Uterus (tissue), 2 donors: ENCODE results near the gene EMID1.
"Not testable (repeated sequence)": the region's sequence is repeated elsewhere in the genome, so short reads cannot be mapped to it uniquely, and the experiment has no call there.

Experiments used
- CTCF ChIP-seq, 4 experiments: fragments of 200-600 bp in 2 of 4; fragments of 450-650 bp in 2 of 4; sonication (generic) in 2 of 4; IDR thresholded peaks; one replicate each; pipeline ENCODE4 v1.5.1; 2016 to 2019; ENCODE audit warnings: antibody characterized with exemption in 4 of 4, mild to moderate bottlenecking in 2 of 4, moderate library complexity in 1 of 4
- POLR2A ChIP-seq, 2 donors: fragments of 450-650 bp; IDR thresholded peaks; one replicate each; pipeline ENCODE4 v1.6.1; 2016; ENCODE audit warnings: antibody characterized with exemption in 2 of 2, mild to moderate bottlenecking in 1 of 2, moderate library complexity in 1 of 2

GRCh38 chr22:29247891-29248290 lies 42.2 kb downstream of the EMID1 start:
- not testable (repeated sequence) for TF ChIP-seq CTCF, POLR2A (IDR thresholded peaks at IDR 0.05)
